GM21723 (cell line): ENCODE results near the gene MSH3.
"Not testable (repeated sequence)": the region's sequence is repeated elsewhere in the genome, so short reads cannot be mapped to it uniquely, and the experiment has no call there.

Experiments
- ATAC-seq: cut with Tn5 transposase; IDR thresholded peaks from one replicate; pipeline ENCODE4 v1.9.1; 2021; ENCODE audit warnings: mild to moderate bottlenecking, moderate library complexity; ENCODE audit not compliant: unreplicated experiment

MSH3 gene

GRCh38 chr5:80784451-80784850 lies 130.0 kb downstream of the MSH3 start:
- no peak for ATAC-seq

DNA sequence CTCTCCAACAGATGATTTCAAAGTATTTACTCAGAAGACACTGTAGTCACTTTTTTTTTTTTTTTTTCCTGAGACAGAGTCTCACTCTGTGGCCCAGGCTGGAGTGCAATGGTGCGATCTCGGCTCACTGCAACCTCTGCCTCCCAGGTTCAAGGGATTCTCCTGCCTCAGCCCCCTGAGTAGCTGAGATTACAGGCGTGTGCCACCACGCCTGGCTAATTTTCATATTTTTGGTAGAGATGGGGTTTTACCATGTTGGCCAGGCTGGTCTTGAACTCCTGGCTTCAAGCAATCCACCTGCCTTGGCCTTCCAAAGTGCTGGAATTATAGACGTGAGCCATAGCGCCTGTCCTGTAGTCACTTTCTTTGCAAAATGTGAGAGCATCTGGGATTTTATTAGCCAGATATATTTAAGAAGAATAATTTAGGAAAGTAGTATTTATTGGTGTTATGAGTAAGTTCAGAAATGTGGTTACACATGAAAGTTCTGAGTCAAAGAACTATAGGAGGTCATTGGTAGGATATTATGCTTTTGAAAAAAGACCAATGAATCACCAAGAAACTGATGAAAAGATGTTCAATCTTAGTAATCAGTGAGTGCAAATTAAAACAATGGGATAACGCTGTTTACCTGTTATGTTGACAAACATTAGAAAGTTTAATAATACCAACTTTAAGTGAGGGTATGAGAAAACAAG lies 135.0 kb downstream of the MSH3 start:
- not testable (repeated sequence) for ATAC-seq

- no peak for ATAC-seq
These were observed 136.2 kb downstream of the MSH3 start for GRCh38 chr5:80790698-80791097.

- ATAC-seq = no peak
These were observed 138.9 kb downstream of the MSH3 start for GRCh38 chr5:80793354-80793753.

DNA sequence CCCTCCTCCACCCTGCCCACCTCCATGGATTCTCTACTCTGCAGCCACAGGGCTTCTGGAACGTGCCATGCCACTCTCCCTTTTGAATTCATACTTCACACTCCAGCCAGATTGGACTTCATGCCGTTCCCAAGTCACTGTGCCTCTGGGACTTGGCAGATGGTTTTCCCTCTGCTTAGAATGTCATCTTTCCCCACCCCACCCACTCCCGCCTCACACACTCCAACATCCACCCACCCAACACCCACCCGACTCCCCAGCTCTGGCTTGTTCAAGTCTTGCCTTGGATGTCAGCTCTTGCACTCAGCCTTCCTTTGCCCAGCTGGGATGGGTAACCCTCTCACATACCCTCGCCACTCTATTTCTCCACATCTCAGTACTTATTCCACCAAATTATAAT lies 142.4 kb downstream of the MSH3 start:
- no peak for ATAC-seq

- ATAC-seq = no peak
These were observed 143.1 kb downstream of the MSH3 start for GRCh38 chr5:80797428-80798024.

- no peak for ATAC-seq
These were observed 143.7 kb downstream of the MSH3 start for GRCh38 chr5:80798166-80798565.

DNA sequence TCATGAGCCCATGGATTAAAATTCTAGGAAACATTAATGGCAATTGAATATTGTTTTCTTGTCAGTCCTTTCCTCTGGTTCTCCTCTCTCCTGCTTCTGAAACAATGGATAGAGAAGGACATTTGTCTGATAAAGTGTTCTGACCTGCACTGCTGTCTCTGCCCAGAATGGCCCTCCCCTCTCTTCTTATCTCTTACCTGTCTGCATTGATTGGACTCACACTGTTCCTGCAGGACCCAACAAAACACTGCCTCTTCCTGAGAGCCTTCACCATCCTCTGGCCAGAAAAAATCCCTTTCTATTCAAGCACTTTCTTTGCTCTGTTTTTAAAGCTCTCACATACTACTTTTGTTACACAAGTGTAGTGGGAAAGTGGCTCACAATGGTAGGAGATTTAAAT lies 144.2 kb downstream of the MSH3 start:
- no peak for ATAC-seq

- no peak for ATAC-seq
These were observed 144.6 kb downstream of the MSH3 start for GRCh38 chr5:80799041-80799440.

DNA sequence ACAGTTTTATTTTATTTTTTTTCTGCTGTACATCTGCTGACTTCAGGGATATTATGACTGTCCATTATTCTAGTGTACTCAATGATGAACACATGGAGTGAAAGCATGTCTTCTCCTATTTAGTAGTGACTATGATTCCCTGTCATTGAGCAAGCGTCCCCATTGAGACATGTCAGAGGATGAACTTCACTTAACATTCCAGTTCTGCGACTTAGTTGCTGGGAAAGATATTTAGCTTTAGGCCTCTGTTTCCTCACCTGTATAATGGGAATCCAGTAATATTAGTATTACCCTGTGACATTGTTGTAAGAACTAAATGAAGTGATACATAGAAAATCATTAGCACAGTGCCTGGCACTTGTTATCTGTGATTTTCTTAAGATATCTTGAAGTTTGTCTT lies 145.1 kb downstream of the MSH3 start:
- no peak for ATAC-seq

DNA sequence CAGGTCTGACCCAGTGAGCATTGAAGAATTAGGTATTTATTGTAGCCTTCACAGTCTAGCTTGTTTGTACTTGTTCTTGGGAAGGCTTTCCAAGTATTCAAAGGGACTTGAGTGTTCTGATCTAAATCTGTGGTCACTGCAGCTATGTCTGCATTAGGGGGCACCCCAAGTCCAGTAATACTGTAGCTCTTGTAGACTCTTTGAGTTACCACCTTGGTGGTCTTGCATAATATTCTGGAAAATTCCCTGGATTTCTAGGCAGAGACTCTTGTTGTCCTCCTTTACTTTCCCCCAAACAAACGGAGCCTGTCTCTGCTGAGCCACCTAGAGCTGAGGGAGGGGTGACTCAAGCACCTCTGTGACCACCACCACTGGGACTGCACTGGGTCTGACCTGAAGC lies 149.9 kb downstream of the MSH3 start:
- no peak for ATAC-seq

- no peak for ATAC-seq
These were observed 150.6 kb downstream of the MSH3 start for GRCh38 chr5:80805038-80805437.

- ATAC-seq = no peak
These were observed 152.5 kb downstream of the MSH3 start for GRCh38 chr5:80806929-80807328.

DNA sequence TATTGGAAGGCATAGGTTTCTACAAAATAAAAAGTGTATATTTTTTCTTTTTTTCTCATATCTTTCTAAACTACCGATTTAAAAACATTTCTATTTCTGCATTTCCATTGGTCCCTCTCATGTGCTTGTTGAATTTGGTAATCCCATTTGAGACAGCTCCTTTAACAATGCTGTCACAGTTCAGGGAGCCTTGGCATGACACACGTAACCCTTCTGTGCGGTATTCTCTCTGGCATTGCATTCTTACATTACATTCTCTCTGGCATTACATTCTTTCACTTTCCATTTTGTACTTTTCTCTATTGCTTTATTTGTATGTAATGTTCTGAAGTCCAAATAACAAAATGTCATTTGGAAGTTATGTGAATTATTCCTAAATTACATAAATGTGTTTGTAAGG lies 155.0 kb downstream of the MSH3 start:
- no peak for ATAC-seq

DNA sequence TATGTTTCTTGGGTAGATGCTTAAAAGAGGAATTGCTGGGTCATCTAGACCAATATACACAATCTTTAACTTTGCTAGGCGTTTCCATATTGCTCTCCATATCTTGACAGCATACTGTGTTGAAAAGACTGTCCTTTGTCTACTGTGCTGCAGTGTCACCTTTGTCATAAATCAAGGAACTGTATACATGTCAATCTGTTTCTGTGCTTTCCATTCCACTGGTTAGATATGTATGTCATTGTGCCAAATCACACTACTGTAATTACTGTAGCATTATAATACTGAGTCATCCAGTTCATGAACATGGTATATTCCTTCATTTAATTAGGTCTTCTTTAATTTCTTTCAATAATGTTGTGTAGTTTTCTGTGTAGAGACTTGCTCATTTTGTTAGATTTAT lies 156.0 kb downstream of the MSH3 start:
- ATAC-seq = no peak

GRCh38 chr5:80816590-80816989 lies 162.1 kb downstream of the MSH3 start:
- ATAC-seq = no peak

DNA sequence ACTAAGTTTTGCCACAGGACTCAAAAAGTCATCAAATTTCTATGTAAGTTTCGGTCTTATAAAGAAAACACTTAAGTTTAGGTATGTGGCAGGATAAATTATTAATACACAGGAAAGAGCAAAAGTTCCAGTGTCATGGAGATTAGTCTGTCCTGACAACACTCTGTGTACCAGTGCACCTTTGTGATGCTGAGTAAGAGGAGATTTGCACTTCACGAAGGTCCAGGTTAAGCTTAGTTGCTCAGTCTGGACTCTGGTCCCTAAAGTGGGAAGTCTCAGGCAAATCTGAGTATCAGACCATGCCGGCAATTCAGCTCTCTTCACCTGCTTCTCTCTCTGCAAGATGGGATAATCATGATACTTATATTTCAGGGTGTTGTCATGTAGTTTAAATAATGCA lies 166.2 kb downstream of the MSH3 start:
- no peak for ATAC-seq

DNA sequence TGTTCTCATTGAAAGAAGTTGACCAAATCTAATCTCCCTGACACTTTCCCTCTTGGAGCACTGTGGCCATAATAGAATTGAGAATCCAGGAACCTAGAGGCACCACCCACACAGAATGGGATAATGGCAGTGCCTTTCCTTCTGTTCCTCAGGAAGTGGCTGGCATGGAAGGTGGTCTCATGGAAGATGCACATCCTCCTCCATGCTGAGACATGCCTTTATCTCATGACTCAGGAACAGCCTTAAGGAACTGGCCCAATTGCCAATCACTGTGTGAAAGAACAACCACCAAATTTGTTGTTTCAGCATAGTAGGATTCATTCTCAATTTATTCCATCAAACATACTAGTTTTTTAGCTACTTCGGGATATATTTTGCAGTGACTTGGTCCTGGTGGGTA lies 168.2 kb downstream of the MSH3 start:
- no peak for ATAC-seq

- not testable (repeated sequence) for ATAC-seq
These were observed 169.7 kb downstream of the MSH3 start for GRCh38 chr5:80824159-80824558.

DNA sequence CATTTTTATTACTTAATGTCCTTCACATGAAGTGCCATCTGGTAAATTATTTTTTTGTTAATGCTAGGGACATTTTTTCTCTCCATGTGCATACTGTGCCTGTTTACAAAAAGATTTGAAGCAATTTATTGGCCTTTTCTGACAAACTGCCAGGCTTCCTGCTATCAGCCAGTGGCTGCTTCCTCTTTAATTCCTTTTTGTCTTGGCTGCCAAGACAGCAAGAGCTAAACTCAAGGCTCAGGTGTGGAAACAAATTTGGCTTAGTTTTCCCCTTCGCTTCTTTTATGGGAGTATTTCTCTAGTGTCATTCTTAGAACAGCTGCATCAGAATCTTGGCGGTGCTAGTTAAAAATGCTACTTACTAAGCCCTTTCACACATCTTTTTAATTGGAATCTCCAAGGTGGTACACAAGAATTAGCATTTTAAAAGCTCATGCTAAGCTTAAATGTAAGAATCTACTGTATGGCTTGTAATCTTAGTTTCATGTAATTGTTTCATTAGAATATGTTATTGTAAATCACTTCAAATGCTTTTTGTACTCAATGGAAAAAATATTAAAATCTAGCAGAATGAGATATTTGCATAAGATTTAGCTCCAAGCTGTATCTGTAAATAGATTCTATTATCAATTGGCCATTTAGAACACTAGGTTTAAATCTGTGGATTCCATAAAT lies 171.5 kb downstream of the MSH3 start:
- ATAC-seq = no peak

- no peak for ATAC-seq
These were observed 180.3 kb downstream of the MSH3 start for GRCh38 chr5:80834710-80835109.

DNA sequence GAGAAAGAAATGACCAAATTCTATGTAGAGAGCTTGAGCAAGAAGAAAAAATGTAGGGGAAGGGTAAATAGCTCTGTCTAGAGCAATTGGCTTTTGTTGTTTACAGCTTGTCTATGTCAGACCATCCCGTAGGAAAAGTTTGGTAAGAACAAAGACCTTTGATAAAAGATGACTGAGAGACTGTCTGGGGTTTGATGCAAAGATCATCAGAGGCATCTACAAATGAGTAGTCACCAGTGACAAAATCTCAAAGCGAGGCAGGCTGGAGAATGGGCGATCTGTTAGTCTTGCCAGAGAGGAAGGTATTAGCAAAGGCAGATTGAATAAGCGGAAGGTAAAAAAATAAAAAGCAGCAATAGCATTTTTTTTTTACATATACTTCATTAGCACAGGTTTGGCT lies 180.7 kb downstream of the MSH3 start:
- no peak for ATAC-seq
